ENCODE data around the gene VWC2L.

DNA sequence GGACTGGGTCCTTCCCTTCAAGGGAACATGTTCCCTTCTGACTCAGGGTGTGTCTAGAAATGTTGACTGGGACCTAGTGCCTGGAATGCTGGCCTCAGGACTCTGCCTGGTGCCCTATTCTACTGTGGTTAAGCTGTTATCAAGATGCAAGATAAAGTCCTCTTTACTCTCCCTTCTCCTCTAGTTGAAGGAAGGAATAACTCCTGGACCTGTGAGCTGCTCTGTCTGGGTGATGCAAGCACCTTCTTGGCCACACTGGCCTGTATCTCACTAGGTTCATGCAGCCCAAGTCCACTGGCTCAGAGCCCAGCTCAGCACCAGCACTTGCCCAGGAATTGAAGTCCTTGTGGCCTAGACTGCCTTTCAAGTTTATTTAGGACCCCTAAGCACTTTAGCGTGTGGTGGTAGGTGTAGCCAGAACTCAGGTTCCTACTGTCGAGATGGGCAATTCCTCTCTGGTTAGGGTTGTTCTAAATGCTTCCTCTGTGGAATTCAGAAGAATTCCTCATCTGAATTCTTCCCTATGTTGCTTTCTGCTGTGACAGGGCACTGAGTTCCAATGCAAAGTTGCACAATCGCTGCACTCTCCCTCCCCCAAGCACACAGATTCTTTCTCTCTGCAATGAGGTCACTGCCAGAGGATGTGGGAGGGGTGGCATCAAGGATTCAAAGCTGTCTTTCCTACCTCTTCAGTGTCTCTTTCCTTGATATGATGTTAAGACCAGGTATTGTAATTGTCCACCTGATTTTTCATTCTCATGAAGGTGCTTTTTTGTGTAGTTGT is 54.7 kb downstream of the VWC2L start:
- TF ChIP-seq POLR2A (IDR thresholded peaks at IDR 0.05): no peak
- TF ChIP-seq, protein P1, sequence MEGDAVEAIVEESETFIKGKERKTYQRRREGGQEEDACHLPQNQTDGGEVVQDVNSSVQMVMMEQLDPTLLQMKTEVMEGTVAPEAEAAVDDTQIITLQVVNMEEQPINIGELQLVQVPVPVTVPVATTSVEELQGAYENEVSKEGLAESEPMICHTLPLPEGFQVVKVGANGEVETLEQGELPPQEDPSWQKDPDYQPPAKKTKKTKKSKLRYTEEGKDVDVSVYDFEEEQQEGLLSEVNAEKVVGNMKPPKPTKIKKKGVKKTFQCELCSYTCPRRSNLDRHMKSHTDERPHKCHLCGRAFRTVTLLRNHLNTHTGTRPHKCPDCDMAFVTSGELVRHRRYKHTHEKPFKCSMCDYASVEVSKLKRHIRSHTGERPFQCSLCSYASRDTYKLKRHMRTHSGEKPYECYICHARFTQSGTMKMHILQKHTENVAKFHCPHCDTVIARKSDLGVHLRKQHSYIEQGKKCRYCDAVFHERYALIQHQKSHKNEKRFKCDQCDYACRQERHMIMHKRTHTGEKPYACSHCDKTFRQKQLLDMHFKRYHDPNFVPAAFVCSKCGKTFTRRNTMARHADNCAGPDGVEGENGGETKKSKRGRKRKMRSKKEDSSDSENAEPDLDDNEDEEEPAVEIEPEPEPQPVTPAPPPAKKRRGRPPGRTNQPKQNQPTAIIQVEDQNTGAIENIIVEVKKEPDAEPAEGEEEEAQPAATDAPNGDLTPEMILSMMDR (IDR thresholded peaks at IDR 0.05): no peak

Data from esophagus squamous epithelium (tissue), 4 donors.